OCI-LY7 (cell line): ENCODE measurements around the gene CDK17. TPM values are rescaled to one million over a fixed set of nuclear protein-coding genes. Genes with fewer than 3 reads are reported as not detected.

Experiments
- BruUV-seq: library from RNA; stranded (reverse); fragments of 400-500 nt; replicated peaks from 2 replicates; lab custom pipeline; 2021; lab: Mats Ljungman, UMichigan
- CTCF ChIA-PET: fragments of 300-600 bp; sonication (Branson Sonifier 250); formaldehyde crosslinking; loops from one replicate; lab custom pipeline; 2022; ENCODE audit warnings: antibody characterized with exemption; ENCODE audit not compliant: unreplicated experiment; lab: Charles Lee
- POLR2A ChIA-PET: fragments of 300-600 bp; sonication (Branson Sonifier 250); formaldehyde crosslinking; loops from one replicate; lab custom pipeline; 2022; ENCODE audit warnings: antibody characterized with exemption; lab: Charles Lee
- DNase-seq: peaks from one replicate; pipeline ENCODE4 v3.0.0-alpha.2; 2015; ENCODE audit warnings: low spot score
- H2AFZ ChIP-seq: fragments of 200-600 bp; sonication (generic), shearing (Covaris generic); 2 replicates; pipeline ENCODE4 v1.6.1; 2014; ENCODE audit warnings: mild to moderate bottlenecking, antibody characterized with exemption, low read length, moderate library complexity
- H3K27ac ChIP-seq: fragments of 200-600 bp; sonication (generic); 2 replicates; pipeline ENCODE4 v1.5.1; 2014; ENCODE audit warnings: mixed run types, low read depth, mild to moderate bottlenecking, moderate library complexity, low read length, inconsistent platforms; ENCODE audit not compliant: poor library complexity, severe bottlenecking
- H3K36me3 ChIP-seq: fragments of 200-600 bp; sonication (generic); 2 replicates; pipeline ENCODE4 v1.6.1; 2014; ENCODE audit warnings: mild to moderate bottlenecking, antibody characterized with exemption, low read length, moderate library complexity, mixed read lengths; ENCODE audit not compliant: insufficient read depth
- H3K4me1 ChIP-seq: fragments of 200-600 bp; sonication (generic); 2 replicates; pipeline ENCODE4 v1.5.1; 2014; ENCODE audit warnings: mild to moderate bottlenecking, low read length; ENCODE audit not compliant: insufficient read depth, poor library complexity, severe bottlenecking
- H3K4me2 ChIP-seq: fragments of 200-600 bp; sonication (generic); 2 replicates; pipeline ENCODE4 v1.6.1; 2014; ENCODE audit warnings: mild to moderate bottlenecking, low read length
- H3K4me3 ChIP-seq: fragments of 200-600 bp; sonication (generic); 2 replicates; pipeline ENCODE4 v1.5.1; 2014; ENCODE audit warnings: mild to moderate bottlenecking, low read depth, low read length; ENCODE audit not compliant: poor library complexity, severe bottlenecking
- H3K79me2 ChIP-seq: fragments of 200-600 bp; sonication (generic); 2 replicates; pipeline ENCODE4 v1.6.1; 2016; ENCODE audit warnings: low read depth, mild to moderate bottlenecking, low read length, moderate library complexity, mixed read lengths; ENCODE audit not compliant: insufficient read depth
- H3K9me2 ChIP-seq: fragments of 200-600 bp; sonication (generic); 2 replicates; pipeline ENCODE4 v1.6.1; 2016; ENCODE audit warnings: mild to moderate bottlenecking, low read length, mixed read lengths; ENCODE audit not compliant: insufficient read depth
- H3K9me3 ChIP-seq: fragments of 200-600 bp; sonication (generic); 2 replicates; pipeline ENCODE4 v1.6.1; 2014; ENCODE audit warnings: mild to moderate bottlenecking, mixed run types, low read length, mixed read lengths
- H4K20me1 ChIP-seq: fragments of 200-600 bp; sonication (generic); 2 replicates; pipeline ENCODE4 v1.6.1; 2014; ENCODE audit warnings: mild to moderate bottlenecking, antibody characterized with exemption, low read length, moderate library complexity, mixed read lengths; ENCODE audit not compliant: insufficient read depth
- CTCF ChIP-seq: fragments of 200-600 bp; sonication (generic); conservative IDR thresholded peaks from 2 replicates; pipeline ENCODE4 v1.5.1; 2014; ENCODE audit warnings: mild to moderate bottlenecking, antibody characterized with exemption, low read length, moderate library complexity, mixed read lengths
- EZH2phosphoT487 ChIP-seq: fragments of 200-600 bp; sonication (generic); IDR thresholded peaks from 2 replicates; pipeline ENCODE4 v1.6.1; 2018; ENCODE audit warnings: low read depth, borderline replicate concordance, mild to moderate bottlenecking, mixed run types, antibody characterized with exemption, low read length, moderate library complexity, mixed read lengths
- intact Hi-C: fragments of 100-400 bp; cut with micrococcal nuclease; formaldehyde crosslinking; loops from one replicate; pipeline ENCODE4 v1.10.0; 2022; ENCODE audit not compliant: unreplicated experiment
- total RNA-seq, 2 experiments: library from RNA; depleted of rRNA in 1 of 2; stranded (reverse); fragments of >200 nt in 1 of 2; shearing (Covaris generic) in 1 of 2; gene quantifications; 2 replicates each; pipeline ENCODE4 v1.2.3, GENCODE V29; 2014 to 2022

Gene CDK17
- total RNA-seq, 2 experiments from 2014 or later = 34.5 to 43.4 TPM

GRCh38 chr12:96398424-96399119 is 1.7 kb downstream of the CDK17 start:
- no peak for TF ChIP-seq CTCF
- no peak for TF ChIP-seq EZH2phosphoT487
- BruUV-seq = no TSS peak
- DNase-seq = peak; percentile 29
- Histone ChIP-seq H3K27ac (peak overlapping the region; percentile 96), H3K9me2 (no peaks in the 10 kb centered on the region), H3K79me2 (peaks cover 58% of the 10 kb centered on the region), H3K4me2 (peak overlapping the region; percentile 98), H3K9me3 (no peaks in the 10 kb centered on the region), H3K36me3 (0 out of 2 replicates have a peak, but pooled peaks cover 4% of the 10 kb centered on the region), H4K20me1 (peaks cover 29% of the 10 kb centered on the region), H3K4me3 (peak overlapping the region; percentile 94), H3K4me1 (peaks cover 49% of the 10 kb centered on the region), H2AFZ (peak overlapping the region; percentile 68; the same call in 1 of the 2 replicates)
- intact Hi-C loops = loop anchor here (2.0 to 5.0 kb wide), 2 partner anchors 72 to 96 kb away; no protein-coding TSS in a partner anchor
- POLR2A ChIA-PET = interaction anchor here (0.6 to 3.7 kb wide), 20 partner anchors 8 to 189 kb away, joined by 3 to 17 read pairs (median 4); no protein-coding TSS in a partner anchor
- CTCF ChIA-PET = interaction anchor here (0.5 to 1.3 kb wide), 2 partner anchors 12 to 342 kb away, joined by 3 read pairs; no protein-coding TSS in a partner anchor

- Histone ChIP-seq H3K79me2 (peaks cover 65% of the 10 kb centered on the region), H2AFZ (no peak overlapping the region), H3K9me3 (no peaks in the 10 kb centered on the region), H3K4me1 (peaks cover 42% of the 10 kb centered on the region), H3K36me3 (0 out of 2 replicates have a peak, but pooled peaks cover 4% of the 10 kb centered on the region), H3K9me2 (no peaks in the 10 kb centered on the region), H4K20me1 (peaks cover 29% of the 10 kb centered on the region), H3K4me2 (peak overlapping the region; percentile 98), H3K27ac (peak overlapping the region; percentile 96), H3K4me3 (peak overlapping the region; percentile 94)
- TF ChIP-seq EZH2phosphoT487 (no peak), CTCF (no peak)
- no peak for DNase-seq
- ChIA-PET CTCF (interaction anchor here (0.5 to 1.5 kb wide), 2 partner anchors 71 to 341 kb away, joined by 3 read pairs; no protein-coding TSS in a partner anchor), POLR2A (interaction anchor here (0.7 to 3.7 kb wide), 17 partner anchors 9 to 1178 kb away, joined by 3 to 17 read pairs (median 4); no protein-coding TSS in a partner anchor)
- intact Hi-C loops = loop anchor here (2.0 to 5.0 kb wide), 3 partner anchors 21 to 96 kb away; no protein-coding TSS in a partner anchor
- TSS peak; percentile 57 for BruUV-seq
These were observed 2.3 kb downstream of the CDK17 start for GRCh38 chr12:96397756-96398423.
